Measurements from ENCODE around the gene RNF31. TPM values are rescaled to one million over a fixed set of nuclear protein-coding genes. Genes with fewer than 3 reads are reported as not detected.
A peak's percentile ranks its signal among the peaks of the same experiment; 100 is the strongest.

RNF31 gene
- total RNA-seq (2021; fragmentation: NEBNext Ultra II Directional; extraction: Animal tissue kit (Norgen Biotek cat#: 25700)) = 10 to 100 TPM; 38.5 to 53.6 (median 47.2) TPM
- long read RNA-seq, partial matches to known transcripts = 2 of 3 reads
- long read RNA-seq, other reads (novel, unspliced or antisense) = 0 of 3 reads

DNA sequence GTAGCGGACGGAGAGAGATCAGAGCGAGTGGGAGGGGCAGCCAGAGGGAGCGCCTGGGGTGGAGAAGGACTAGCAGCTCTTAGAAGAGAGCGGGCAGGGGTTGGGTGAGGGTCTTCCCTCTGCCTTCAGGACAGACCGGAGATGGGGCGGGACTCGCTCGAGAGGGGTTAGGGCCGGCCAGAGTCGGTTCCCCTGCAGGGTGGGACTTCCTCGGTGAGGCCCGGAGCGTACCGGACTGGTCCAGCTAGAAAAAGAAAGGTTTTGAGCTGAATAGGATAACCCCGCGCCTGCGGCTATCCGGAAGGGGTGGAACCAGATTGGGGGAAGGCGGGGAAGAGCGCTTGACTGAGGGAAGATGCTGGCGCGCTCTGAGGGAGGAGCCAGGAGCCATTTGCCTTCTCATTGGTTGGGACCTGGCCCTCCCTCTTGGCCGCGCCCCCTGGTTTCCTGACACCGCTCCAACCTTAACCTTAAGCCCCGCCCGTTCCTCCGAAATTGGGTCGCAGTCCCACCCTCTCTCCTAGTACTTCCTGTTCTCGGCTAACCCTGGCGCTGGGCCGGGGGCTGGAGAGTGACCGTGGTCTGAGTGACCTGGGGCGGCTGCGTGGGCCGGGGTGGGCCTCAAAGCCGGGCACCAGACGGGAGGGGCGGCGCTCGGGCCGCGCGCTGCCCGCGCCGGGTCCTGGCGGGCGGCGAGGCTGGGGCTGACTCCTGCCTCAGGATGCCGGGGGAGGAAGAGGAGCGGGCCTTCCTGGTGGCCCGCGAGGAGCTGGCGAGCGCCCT lies at the start of gene RNF31:
TSS of gene RNF31 (plus strand) at position 521 of the 783 bp plus-strand sequence. CDS start at position 722, 201 bp downstream.
- DNase-seq = peak; percentile 98
- no peaks in the 10 kb centered on the region for H3K9me3 Mint-ChIP-seq
- peak within 1 kb of the TSS; percentile 98 for H3K4me3 Mint-ChIP-seq
- TF ChIP-seq, protein P1, sequence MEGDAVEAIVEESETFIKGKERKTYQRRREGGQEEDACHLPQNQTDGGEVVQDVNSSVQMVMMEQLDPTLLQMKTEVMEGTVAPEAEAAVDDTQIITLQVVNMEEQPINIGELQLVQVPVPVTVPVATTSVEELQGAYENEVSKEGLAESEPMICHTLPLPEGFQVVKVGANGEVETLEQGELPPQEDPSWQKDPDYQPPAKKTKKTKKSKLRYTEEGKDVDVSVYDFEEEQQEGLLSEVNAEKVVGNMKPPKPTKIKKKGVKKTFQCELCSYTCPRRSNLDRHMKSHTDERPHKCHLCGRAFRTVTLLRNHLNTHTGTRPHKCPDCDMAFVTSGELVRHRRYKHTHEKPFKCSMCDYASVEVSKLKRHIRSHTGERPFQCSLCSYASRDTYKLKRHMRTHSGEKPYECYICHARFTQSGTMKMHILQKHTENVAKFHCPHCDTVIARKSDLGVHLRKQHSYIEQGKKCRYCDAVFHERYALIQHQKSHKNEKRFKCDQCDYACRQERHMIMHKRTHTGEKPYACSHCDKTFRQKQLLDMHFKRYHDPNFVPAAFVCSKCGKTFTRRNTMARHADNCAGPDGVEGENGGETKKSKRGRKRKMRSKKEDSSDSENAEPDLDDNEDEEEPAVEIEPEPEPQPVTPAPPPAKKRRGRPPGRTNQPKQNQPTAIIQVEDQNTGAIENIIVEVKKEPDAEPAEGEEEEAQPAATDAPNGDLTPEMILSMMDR (IDR thresholded peaks at IDR 0.05) = no peak
- peak within 1 kb of the TSS; percentile 97 for H3K27ac Mint-ChIP-seq
- H3K27me3 Mint-ChIP-seq (ENCODE audit: insufficient read depth) = peaks cover 7% of the 10 kb centered on the region
- peaks cover 13% of the 10 kb centered on the region for H3K36me3 Mint-ChIP-seq (ENCODE audit: low read depth)
- peaks cover 50% of the 10 kb centered on the region for H3K4me1 Mint-ChIP-seq (ENCODE audit: low read depth)

DNA sequence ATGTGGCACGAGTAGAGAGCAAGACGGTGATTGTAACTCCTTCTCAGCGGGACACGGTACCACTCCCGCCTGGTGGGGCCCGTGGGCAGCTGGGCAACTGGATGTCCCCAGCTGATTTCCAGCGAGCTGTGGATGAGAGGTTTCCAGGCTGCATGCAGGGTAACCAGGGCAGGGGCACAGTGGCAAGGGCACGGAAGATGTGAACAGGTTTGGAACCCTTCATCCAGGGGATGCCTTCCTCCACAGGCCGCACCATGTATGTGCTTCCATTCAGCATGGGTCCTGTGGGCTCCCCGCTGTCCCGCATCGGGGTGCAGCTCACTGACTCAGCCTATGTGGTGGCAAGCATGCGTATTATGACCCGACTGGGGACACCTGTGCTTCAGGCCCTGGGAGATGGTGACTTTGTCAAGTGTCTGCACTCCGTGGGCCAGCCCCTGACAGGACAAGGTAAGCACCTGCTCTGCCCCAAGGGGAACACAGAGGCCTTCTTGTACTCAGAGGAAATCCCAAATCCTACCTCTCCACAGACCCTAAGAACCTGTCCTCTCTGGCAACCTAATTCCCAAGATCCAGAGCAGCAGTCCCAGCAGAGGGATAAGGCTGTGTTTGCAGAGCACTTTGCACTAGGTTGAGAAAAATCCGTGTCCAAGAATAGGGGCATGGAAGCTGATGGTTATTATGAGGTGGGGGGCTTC lies 48.9 kb upstream of the RNF31 start:
- Mint-ChIP-seq H3K9me3 (no peaks in the 10 kb centered on the region), H3K4me3 (no peak overlapping the region), H3K27ac (no peak overlapping the region), H3K4me1 (ENCODE audit: low read depth) (peaks cover 21% of the 10 kb centered on the region), H3K27me3 (ENCODE audit: insufficient read depth) (no peaks in the 10 kb centered on the region; the same call in none of the 2 replicates), H3K36me3 (ENCODE audit: low read depth) (peaks cover 9% of the 10 kb centered on the region; the same call in 1 of the 2 replicates)
- DNase-seq = no peak
- TF ChIP-seq, protein P1 (IDR thresholded peaks at IDR 0.05) = no peak

DNA sequence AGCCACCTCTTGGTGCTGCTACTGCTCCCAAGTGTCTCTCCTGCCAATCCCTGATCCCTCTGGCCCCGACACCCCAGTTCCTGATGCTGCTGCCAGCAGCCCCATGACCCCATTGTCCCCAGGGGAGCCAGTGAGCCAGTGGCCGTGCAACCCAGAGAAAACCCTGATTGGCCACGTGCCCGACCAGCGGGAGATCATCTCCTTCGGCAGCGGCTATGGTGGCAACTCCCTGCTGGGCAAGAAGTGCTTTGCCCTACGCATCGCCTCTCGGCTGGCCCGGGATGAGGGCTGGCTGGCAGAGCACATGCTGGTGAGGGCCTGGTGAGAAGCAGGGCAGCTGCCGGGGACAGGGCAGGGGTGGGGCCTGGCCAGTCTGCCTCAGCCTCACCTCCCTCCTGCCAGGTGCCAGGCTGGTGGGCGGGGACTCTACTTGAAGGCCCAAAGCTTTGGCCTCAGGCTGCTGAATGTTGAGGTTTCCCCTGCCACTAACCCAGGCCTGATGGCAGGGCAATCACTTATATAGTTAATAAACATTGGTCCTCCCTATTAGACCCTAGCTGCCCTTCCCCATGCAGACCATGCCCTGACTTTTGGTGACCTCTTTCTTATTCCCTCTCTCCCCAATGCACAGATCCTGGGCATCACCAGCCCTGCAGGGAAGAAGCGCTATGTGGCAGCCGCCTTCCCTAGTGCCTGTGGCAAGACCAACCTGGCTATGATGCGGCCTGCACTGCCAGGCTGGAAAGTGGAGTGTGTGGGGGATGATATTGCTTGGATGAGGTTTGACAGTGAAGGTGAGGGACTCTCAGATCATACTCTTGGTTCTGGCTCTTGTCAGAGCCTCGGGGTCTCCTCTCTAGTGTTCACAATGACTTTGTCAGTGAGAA lies 48.1 kb upstream of the RNF31 start:
- H3K27ac Mint-ChIP-seq = no peak overlapping the region
- no peak overlapping the region for H3K4me3 Mint-ChIP-seq
- peaks cover 16% of the 10 kb centered on the region for H3K4me1 Mint-ChIP-seq (ENCODE audit: low read depth)
- peaks cover 17% of the 10 kb centered on the region; the same call in 1 of the 2 replicates for H3K36me3 Mint-ChIP-seq (ENCODE audit: low read depth)
- H3K27me3 Mint-ChIP-seq (ENCODE audit: insufficient read depth) = no peaks in the 10 kb centered on the region; the same call in none of the 2 replicates
- no peaks in the 10 kb centered on the region for H3K9me3 Mint-ChIP-seq
- DNase-seq = no peak
- TF ChIP-seq, protein P1 (IDR thresholded peaks at IDR 0.05) = no peak

DNA sequence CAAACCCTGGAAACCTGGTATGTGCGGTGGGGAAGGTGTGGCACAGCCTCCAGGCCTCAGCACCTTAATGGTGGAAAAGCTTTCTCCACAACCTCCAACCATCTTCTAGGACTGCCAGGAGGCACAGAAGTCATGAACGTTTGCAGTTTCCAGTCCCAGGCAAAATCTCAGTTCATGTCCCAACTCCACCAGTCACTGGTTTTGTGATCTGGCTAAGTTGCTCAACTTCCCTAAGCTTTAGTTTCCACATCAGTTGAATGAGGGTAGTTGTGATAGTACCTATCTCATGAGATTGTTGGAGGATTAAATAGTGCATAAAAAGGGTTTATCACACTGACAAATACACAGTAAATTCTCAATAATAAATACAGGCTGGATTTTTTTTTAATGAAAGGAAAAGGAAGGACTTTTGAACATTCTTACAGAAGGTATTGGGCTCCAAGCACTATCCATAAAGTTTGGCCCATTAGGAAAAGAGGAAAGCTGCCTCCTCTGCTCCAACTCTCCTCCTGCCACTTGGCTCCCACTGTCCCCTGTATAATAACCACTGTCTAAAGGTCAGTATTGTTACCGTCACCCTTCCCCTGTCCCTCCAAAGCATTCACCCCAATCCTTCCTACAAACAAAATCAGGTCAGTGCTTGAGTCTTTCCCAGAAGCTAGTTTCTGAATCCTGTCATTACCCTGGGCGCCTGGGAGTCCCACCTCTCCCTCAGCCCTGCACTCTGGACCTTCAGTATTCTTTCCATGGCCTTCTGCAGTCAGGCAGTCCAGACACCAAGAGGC lies 46.9 kb upstream of the RNF31 start:
- TF ChIP-seq, protein P1 (IDR thresholded peaks at IDR 0.05) = no peak
- Mint-ChIP-seq H3K9me3 (no peaks in the 10 kb centered on the region), H3K27ac (no peak overlapping the region), H3K4me3 (no peak overlapping the region), H3K36me3 (ENCODE audit: low read depth) (peaks cover 26% of the 10 kb centered on the region), H3K4me1 (ENCODE audit: low read depth) (peaks cover 10% of the 10 kb centered on the region), H3K27me3 (ENCODE audit: insufficient read depth) (no peaks in the 10 kb centered on the region; the same call in 1 of the 2 replicates)
- DNase-seq = no peak
